GM21390 (cell line): Measurements from ENCODE around the gene B4GAT1.
"Not testable (repeated sequence)": the region's sequence is repeated elsewhere in the genome, so short reads cannot be mapped to it uniquely, and the experiment has no call there.

Experiments
- ATAC-seq: cut with Tn5 transposase; IDR thresholded peaks from one replicate; pipeline ENCODE4 v1.9.1; 2021; ENCODE audit not compliant: unreplicated experiment

B4GAT1 gene

GRCh38 chr11:66311965-66312548, 35.4 kb downstream of the B4GAT1 start:
- ATAC-seq: peak; percentile 68

- ATAC-seq: no peak
Observed at GRCh38 chr11:66311470-66311964, 35.9 kb downstream of the B4GAT1 start.

GRCh38 chr11:66310803-66311440, 36.5 kb downstream of the B4GAT1 start:
- ATAC-seq: not testable (repeated sequence)

- no peak for ATAC-seq
Observed at GRCh38 chr11:66310324-66310723, 37.1 kb downstream of the B4GAT1 start.

- no peak for ATAC-seq
Observed at GRCh38 chr11:66309475-66309874, 38.0 kb downstream of the B4GAT1 start.

- ATAC-seq: no peak
Observed at GRCh38 chr11:66302656-66303055, 44.8 kb downstream of the B4GAT1 start.

GRCh38 chr11:66299186-66299585, 48.2 kb downstream of the B4GAT1 start:
- ATAC-seq: no peak

GRCh38 chr11:66297610-66298009, 49.8 kb downstream of the B4GAT1 start:
- no peak for ATAC-seq
